ENCODE data around the gene DUSP1.
"Not testable (repeated sequence)": the region's sequence is repeated elsewhere in the genome, so short reads cannot be mapped to it uniquely, and the experiment has no call there.

Gene DUSP1

DNA sequence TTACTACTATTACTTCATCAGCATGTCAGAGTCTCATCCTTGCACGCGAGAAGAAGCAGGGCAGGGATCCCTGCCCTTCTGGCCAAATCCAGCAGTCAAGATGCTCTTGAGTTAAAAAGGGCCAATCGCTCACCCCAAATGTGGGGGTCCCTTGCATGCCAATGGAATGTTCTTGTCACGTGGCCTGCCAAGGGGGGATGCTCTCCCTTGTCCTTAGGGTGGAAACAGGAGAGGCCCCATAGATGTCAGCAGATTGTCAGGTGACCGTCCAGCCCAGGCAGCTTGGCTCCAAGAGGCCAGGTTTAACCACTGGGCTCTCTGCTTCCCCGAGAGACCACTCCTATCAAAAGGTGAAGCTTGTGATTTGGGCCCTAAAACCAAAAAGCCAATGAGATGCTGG is 25.3 kb upstream of the DUSP1 start:
- no peak for DNase-seq

GRCh38 chr5:172795318-172795977 is 24.5 kb upstream of the DUSP1 start:
- no peak for DNase-seq

DNA sequence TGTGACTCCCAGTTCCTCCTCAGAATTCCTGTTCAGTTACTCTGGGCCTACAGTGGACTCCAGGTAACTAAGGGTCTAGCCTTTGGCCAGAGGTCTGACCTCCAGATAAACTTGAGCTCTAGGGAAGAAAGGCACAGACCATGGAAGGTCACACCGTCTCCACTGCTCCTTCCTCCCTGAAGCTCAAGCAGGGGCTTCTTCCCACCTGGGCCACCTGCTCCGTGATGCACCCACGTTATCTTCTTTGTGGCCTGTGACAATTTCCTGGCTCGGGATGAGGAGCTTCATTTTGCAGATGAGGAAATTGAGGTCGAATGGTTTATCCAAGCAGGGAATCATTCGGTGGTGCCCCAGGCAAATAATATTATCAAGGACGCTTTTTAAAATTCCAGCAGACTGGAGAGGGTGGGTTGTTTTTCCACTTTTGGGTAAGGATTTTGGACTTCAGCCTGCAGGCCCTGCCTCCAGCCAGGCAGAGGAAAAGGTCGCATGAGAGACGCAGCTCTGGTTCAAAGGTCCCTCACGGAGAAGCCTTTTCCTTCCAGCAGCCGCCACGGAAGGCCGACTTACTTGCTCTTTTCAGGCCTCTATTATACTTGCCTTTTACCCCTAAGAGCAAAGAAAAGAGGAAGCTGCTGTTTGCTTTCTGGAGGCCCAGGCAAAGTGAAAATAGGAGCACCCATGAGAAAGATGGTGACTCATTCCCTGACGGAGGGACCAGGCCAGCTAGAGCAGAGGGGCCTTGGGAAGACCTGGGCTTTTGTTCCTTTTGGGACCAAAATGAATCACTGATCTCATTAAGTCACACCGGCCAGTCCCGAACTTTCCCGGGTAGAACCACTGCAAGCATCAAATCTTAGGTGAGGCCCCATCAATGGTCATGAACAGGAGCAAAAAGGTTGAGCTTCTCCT is 22.8 kb upstream of the DUSP1 start:
- peak; percentile 47 for DNase-seq

GRCh38 chr5:172792701-172793570 is 21.9 kb upstream of the DUSP1 start:
- DNase-seq, result no peak

GRCh38 chr5:172791726-172792445 is 20.9 kb upstream of the DUSP1 start:
- DNase-seq, result no peak

DNA sequence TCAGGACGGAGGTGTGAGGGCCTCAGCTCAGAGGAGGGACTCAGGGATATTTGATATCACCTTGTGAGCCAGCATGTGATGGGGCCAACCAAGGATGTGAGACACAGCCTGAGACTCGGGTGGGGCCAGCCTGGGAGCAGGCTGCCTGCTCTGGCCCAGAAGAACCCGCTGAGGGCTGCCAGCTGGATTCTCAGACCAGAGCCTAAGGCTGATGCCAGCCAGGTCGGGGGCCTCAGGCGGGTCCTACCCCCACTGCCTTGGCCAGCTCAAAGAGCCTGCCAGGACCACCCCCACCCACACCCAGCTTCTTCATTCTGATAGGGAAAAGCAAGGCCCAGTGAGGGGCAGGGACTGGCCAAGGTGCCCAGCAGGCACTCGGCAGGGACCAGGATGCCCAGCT is 20.3 kb upstream of the DUSP1 start:
- DNase-seq, result no peak

- DNase-seq, result no peak
Measured at GRCh38 chr5:172790496-172790889, 19.5 kb upstream of the DUSP1 start.

GRCh38 chr5:172789687-172790495 is 18.9 kb upstream of the DUSP1 start:
- no peak for DNase-seq

GRCh38 chr5:172788771-172789686 is 18.0 kb upstream of the DUSP1 start:
- no peak for DNase-seq

DNA sequence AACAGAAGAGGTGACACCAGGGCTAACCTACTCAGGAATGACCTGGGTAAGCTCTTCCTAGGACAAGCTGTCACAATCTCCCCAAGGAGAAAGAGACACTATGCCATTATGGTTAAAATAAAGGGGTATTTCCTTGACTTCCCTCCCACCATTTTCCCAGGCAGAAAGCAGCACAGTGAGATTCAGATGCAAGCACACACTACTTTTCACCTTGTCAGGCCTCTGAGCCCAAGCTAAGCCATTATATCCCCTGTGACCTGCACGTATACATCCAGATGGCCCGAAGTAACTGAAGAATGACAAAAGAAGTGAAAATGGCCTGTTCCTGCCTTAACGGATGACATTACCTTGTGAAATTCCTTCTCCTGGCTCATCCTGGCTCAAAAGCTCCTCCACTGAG is 16.5 kb upstream of the DUSP1 start:
- not testable (repeated sequence) for DNase-seq

- DNase-seq, result peak; percentile 28
Measured at GRCh38 chr5:172786736-172787462, 15.9 kb upstream of the DUSP1 start.

DNA sequence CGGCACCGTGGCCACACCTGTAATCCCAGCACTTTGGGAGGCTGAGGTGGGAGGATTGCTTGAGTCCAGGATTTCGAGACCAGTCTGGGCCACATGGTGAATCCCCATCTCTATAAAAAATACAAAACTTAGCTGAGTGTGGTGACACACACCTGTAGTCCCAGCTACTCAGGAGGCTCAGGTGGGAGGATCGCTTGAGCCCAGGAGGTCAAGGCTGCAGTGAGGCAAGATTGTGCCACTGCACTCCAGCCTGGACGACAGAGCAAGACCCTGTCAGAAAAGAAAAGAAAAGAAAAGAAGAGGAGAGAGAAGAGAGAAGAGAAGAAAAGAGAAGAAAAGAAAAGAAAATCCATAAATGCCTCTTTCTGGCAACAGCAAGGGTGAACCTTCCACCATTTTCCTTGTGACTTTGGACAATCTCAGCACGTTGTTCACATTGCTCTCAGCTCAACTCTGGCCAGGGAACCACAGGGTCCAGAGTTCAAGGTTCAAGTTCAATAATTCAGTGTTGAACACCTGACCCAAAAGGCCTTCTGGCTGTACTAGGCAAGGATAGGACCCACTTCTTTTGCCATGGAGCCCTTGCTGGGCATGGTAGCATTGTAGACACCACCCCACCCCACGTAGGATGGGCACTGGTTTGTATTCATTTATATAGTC is 14.6 kb upstream of the DUSP1 start:
- no peak for DNase-seq

DNA sequence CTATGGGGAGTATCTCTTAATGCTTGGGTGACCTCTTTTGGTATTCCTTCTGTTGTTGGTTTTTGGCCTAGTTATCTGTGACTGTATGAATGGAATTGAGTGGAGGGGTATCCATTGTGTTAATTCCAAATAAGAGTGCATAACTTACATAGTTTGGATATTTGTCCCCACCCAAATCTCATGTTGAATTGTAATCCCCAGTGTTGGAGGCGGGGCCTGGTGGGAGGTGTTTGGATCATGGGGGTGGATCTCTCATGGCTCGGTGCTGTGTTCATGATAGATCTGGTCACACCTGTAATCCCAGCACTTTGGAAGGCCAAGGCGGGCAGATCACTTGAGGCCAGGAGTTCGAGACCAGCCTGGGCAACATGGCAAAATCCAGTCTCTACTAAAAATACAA is 13.2 kb upstream of the DUSP1 start:
- not testable (repeated sequence) for DNase-seq

DNA sequence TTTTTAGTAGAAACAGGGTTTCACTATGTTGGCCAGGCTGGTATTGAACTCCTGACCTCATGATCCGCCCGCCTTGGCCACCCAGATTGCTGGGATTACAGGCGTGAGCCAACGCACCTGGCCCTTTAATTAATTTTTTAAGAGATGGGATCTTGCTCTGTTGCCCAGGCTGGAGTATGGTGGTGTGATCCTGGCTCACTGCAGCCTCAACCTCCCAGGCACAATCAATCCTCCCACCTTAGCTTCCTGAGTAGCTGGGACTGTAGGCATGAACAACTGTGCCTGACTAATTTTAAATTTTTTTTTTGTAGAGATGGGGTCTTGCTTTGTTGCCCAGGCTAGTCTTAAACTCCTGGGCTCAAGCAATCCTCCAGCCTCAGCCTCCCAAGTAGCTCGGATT is 12.3 kb upstream of the DUSP1 start:
- not testable (repeated sequence) for DNase-seq

DNA sequence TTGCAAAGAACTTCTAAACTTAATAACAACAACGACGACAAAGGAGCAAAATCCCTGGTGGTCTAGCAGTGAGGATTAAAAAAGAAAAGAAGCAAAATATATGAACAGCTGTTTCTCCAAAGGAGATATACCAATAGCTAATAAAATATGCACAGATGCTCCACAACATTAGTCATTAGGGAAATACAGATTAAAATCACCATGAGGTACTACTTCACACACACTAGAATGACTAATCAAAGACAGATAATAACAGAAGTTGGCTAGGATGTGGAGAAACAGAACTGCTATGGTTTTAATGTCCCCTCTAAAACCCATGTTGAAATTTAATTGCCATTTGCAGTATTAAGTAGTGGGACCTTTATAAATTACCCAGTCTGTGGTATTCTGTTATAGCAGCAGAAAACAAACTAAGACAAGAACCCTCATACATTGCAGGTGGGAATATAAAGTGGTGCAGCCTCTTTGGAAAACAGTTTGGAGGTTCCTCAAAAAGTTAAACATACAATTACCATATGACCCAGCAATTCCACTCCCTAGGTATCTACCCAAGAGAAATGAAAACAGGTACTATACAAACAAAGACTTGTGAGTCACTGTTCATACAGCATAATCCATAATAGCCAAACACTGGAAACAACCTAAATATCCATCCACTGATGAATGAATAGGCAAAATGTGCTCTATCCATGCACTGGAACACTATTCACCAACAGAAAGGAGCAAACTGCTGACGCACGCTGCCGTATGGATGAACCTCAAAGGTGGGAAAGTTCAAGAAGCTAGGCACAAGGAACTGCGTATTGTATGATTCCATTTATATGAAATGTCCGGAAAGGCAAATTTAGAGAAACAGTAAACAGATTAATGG is 11.4 kb upstream of the DUSP1 start:
- DNase-seq, result peak; percentile 96

DNA sequence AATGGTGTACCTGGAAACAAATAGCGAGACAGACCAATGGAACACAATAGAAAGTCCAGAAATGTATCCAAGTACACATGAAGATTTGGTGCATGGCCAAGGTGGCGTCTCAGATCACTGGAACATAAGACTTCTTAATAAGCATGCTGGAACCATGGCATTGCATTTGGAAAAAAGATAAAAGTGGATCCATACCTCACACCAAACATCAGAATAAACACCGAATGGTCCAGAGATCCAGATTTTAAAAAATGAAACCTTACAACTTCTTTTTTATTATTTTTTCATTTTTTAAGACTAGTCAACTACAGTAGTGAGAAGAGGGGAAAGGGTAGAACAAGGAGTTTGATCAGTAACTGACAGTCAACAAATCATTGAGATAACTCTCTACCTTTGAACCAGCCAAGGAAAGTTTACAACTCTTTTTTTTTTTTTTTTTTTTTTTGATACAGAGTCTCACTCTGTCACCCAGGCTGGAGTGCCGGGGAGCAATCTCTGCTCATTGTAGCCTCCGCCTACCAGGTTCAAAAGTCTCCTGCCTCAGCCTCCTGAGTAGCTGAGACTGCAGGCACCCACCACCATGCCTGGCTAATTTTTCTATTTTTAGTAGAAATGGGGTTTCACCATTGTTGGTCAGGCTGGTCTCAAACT is 8.8 kb upstream of the DUSP1 start:
- no peak for DNase-seq
